ENCODE measurements around the gene NAPEPLD. TPM values are rescaled to one million over a fixed set of nuclear protein-coding genes. Genes with fewer than 3 reads are reported as not detected.
"Not testable (repeated sequence)": the region's sequence is repeated elsewhere in the genome, so short reads cannot be mapped to it uniquely, and the experiment has no call there.

The NAPEPLD gene
- 6.5 TPM for polyA plus RNA-seq (2013, experiment 1 of 2)
- 7.3 TPM for polyA plus RNA-seq (2013, experiment 2 of 2)

GRCh38 chr7:103148994-103149807 lies at the start of gene NAPEPLD:
NAPEPLD (minus strand) TSS chr7:103149099; CDS start chr7:103128776, 20,323 bp downstream.
- Histone ChIP-seq H3K27me3 (ENCODE audit: control insufficient read depth in 3 of 3, insufficient read depth in 3 of 3, low read depth in 1 of 3, low read length in 3 of 3) (no peaks in the 10 kb centered on the region), H3K4ac (ENCODE audit: low read length) (no peak within 1 kb of the TSS), H3K79me1 (ENCODE audit: low read depth, low read length) (no peaks in the 10 kb centered on the region), H3K9me3 (replicated peaks in 1 of 2; ENCODE audit: control insufficient read depth in 2 of 2, insufficient read depth in 1 of 2, low read depth in 1 of 2, low read length in 2 of 2) (no peaks in the 10 kb centered on the region), H2BK12ac (ENCODE audit: low read length) (no peak within 1 kb of the TSS), H3K4me2 (ENCODE audit: insufficient read depth, low read length, poor library complexity, severe bottlenecking) (peak within 1 kb of the TSS; percentile 56), H2AFZ (ENCODE audit: low read length) (peak within 1 kb of the TSS; percentile 96), H3K27ac (replicated peaks; ENCODE audit: low read length) (peak within 1 kb of the TSS; percentile 97), H3K36me3 (replicated peaks in 1 of 2; ENCODE audit: control insufficient read depth in 2 of 2, insufficient read depth in 2 of 2, low read length in 2 of 2) (no peaks in the 10 kb centered on the region), H2BK120ac (ENCODE audit: low read depth, low read length) (no peak within 1 kb of the TSS), H3K4me1 (ENCODE audit: control insufficient read depth in 2 of 2, insufficient read depth in 1 of 2, low read depth in 1 of 2, low read length in 2 of 2) (peaks cover 4 to 7% of the 10 kb centered on the region in 2 donors), H4K8ac (ENCODE audit: low read depth, low read length) (no peak within 1 kb of the TSS), H2BK5ac (ENCODE audit: low read length) (peak within 1 kb of the TSS; percentile 76), H2AK5ac (ENCODE audit: low read depth, low read length) (no peak within 1 kb of the TSS), H3K9ac (ENCODE audit: low read depth, low read length, poor library complexity) (peak within 1 kb of the TSS; percentile 91), H3K14ac (ENCODE audit: low read length) (peak within 1 kb of the TSS; percentile 25), H4K91ac (ENCODE audit: low read depth, low read length, poor library complexity) (no peak within 1 kb of the TSS), H2BK15ac (ENCODE audit: low read length) (peak within 1 kb of the TSS; percentile 39), H3K18ac (ENCODE audit: low read length) (peak within 1 kb of the TSS; percentile 99), H3K4me3 (ENCODE audit: low read length in 2 of 2) (peak within 1 kb of the TSS; percentile 59 to 88), H3K23ac (ENCODE audit: low read depth, low read length, poor library complexity) (peak within 1 kb of the TSS; percentile 29)
- no CpG with 5 or more reads among the region's 82 CpGs for WGBS, 2 donors (ENCODE audit: extremely low coverage in 2 of 2, insufficient read length in 2 of 2, insufficient replicate concordance in 1 of 2)
- peak; percentile 74 for DNase-seq (ENCODE audit: low spot score)

DNA sequence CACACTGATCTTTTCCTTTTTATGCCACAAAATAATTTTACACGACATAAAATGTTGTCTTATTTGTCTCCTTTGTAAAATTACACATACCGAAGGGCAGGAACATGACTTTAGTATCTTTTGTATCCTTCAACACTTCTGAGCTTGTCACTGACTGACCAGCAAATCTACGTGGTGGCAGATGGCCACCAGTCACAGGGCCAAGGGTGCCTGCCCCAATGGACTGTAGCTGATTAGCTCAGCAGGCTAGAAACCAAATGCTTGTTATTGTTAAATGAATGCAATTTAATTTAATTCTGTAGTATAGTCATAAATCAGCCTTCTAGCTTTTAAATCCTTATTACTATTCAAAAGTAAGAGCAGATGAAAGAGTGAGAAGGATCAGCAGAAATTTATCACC lies 49.2 kb upstream of the NAPEPLD start:
- not testable (repeated sequence) for H3K18ac ChIP-seq (ENCODE audit: low read length); H4K8ac ChIP-seq (ENCODE audit: low read depth, low read length); H3K27ac ChIP-seq (replicated peaks; ENCODE audit: low read length); H2BK5ac ChIP-seq (ENCODE audit: low read length); H3K9ac ChIP-seq (ENCODE audit: low read depth, low read length, poor library complexity); H4K91ac ChIP-seq (ENCODE audit: low read depth, low read length, poor library complexity); H3K9me3 ChIP-seq (replicated peaks in 1 of 2; ENCODE audit: control insufficient read depth in 2 of 2, insufficient read depth in 1 of 2, low read depth in 1 of 2, low read length in 2 of 2); H2BK120ac ChIP-seq (ENCODE audit: low read depth, low read length); H2BK12ac ChIP-seq (ENCODE audit: low read length); H3K4me2 ChIP-seq (ENCODE audit: insufficient read depth, low read length, poor library complexity, severe bottlenecking); H3K79me1 ChIP-seq (ENCODE audit: low read depth, low read length); H2BK15ac ChIP-seq (ENCODE audit: low read length); H3K4me3 ChIP-seq (ENCODE audit: low read length in 2 of 2); H3K27me3 ChIP-seq (ENCODE audit: control insufficient read depth in 3 of 3, insufficient read depth in 3 of 3, low read depth in 1 of 3, low read length in 3 of 3); H3K36me3 ChIP-seq (replicated peaks in 1 of 2; ENCODE audit: control insufficient read depth in 2 of 2, insufficient read depth in 2 of 2, low read length in 2 of 2); H2AK5ac ChIP-seq (ENCODE audit: low read depth, low read length); H3K23ac ChIP-seq (ENCODE audit: low read depth, low read length, poor library complexity); H3K14ac ChIP-seq (ENCODE audit: low read length); DNase-seq (ENCODE audit: low spot score); H3K4ac ChIP-seq (ENCODE audit: low read length); H3K4me1 ChIP-seq (ENCODE audit: control insufficient read depth in 2 of 2, insufficient read depth in 1 of 2, low read depth in 1 of 2, low read length in 2 of 2); H2AFZ ChIP-seq (ENCODE audit: low read length)
- WGBS, 2 donors (ENCODE audit: extremely low coverage in 2 of 2, insufficient read length in 2 of 2, insufficient replicate concordance in 1 of 2): no CpG with 5 or more reads among the region's 3 CpGs

DNA sequence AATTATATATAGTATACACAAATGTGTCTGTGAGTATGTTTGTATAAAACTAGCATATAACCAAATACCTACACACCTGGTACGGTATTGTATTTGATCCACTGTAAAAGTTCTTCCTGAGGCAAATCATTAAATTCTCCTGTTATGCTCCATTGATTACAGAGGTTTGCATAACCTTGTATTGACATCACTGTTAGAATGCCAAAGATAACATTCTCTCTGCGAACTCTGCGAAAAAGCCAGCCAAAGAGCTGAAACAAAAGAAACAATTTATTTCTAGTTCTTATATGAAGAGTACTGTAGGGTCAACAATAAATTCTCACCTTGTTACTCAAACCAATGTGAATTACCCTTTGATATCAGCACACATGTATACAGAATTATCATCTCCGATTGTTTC lies 46.5 kb upstream of the NAPEPLD start:
- H2AK5ac ChIP-seq (ENCODE audit: low read depth, low read length); H4K91ac ChIP-seq (ENCODE audit: low read depth, low read length, poor library complexity); H2AFZ ChIP-seq (ENCODE audit: low read length); H3K4me3 ChIP-seq (ENCODE audit: low read length in 2 of 2); H3K23ac ChIP-seq (ENCODE audit: low read depth, low read length, poor library complexity); H3K9ac ChIP-seq (ENCODE audit: low read depth, low read length, poor library complexity); H3K14ac ChIP-seq (ENCODE audit: low read length); H3K79me1 ChIP-seq (ENCODE audit: low read depth, low read length); DNase-seq (ENCODE audit: low spot score); H2BK5ac ChIP-seq (ENCODE audit: low read length); H3K4me2 ChIP-seq (ENCODE audit: insufficient read depth, low read length, poor library complexity, severe bottlenecking); H3K27me3 ChIP-seq (ENCODE audit: control insufficient read depth in 3 of 3, insufficient read depth in 3 of 3, low read depth in 1 of 3, low read length in 3 of 3); H3K18ac ChIP-seq (ENCODE audit: low read length); H3K27ac ChIP-seq (replicated peaks; ENCODE audit: low read length); H3K4me1 ChIP-seq (ENCODE audit: control insufficient read depth in 2 of 2, insufficient read depth in 1 of 2, low read depth in 1 of 2, low read length in 2 of 2); H2BK12ac ChIP-seq (ENCODE audit: low read length); H2BK15ac ChIP-seq (ENCODE audit: low read length); H3K4ac ChIP-seq (ENCODE audit: low read length); H3K36me3 ChIP-seq (replicated peaks in 1 of 2; ENCODE audit: control insufficient read depth in 2 of 2, insufficient read depth in 2 of 2, low read length in 2 of 2); H3K9me3 ChIP-seq (replicated peaks in 1 of 2; ENCODE audit: control insufficient read depth in 2 of 2, insufficient read depth in 1 of 2, low read depth in 1 of 2, low read length in 2 of 2); H2BK120ac ChIP-seq (ENCODE audit: low read depth, low read length); H4K8ac ChIP-seq (ENCODE audit: low read depth, low read length): not testable (repeated sequence)
- WGBS, 2 donors (ENCODE audit: extremely low coverage in 2 of 2, insufficient read length in 2 of 2, insufficient replicate concordance in 1 of 2): no CpG with 5 or more reads among the region's 4 CpGs

GRCh38 chr7:103172415-103173146 lies 23.7 kb upstream of the NAPEPLD start:
- H3K4ac ChIP-seq (ENCODE audit: low read length); H3K9ac ChIP-seq (ENCODE audit: low read depth, low read length, poor library complexity); H2AK5ac ChIP-seq (ENCODE audit: low read depth, low read length); H3K14ac ChIP-seq (ENCODE audit: low read length); H2AFZ ChIP-seq (ENCODE audit: low read length); H2BK5ac ChIP-seq (ENCODE audit: low read length); H2BK120ac ChIP-seq (ENCODE audit: low read depth, low read length); H3K18ac ChIP-seq (ENCODE audit: low read length); DNase-seq (ENCODE audit: low spot score); H3K79me1 ChIP-seq (ENCODE audit: low read depth, low read length); H3K4me1 ChIP-seq (ENCODE audit: control insufficient read depth in 2 of 2, insufficient read depth in 1 of 2, low read depth in 1 of 2, low read length in 2 of 2); H4K91ac ChIP-seq (ENCODE audit: low read depth, low read length, poor library complexity); H2BK12ac ChIP-seq (ENCODE audit: low read length); H3K27me3 ChIP-seq (ENCODE audit: control insufficient read depth in 3 of 3, insufficient read depth in 3 of 3, low read depth in 1 of 3, low read length in 3 of 3); H3K4me2 ChIP-seq (ENCODE audit: insufficient read depth, low read length, poor library complexity, severe bottlenecking); H3K9me3 ChIP-seq (replicated peaks in 1 of 2; ENCODE audit: control insufficient read depth in 2 of 2, insufficient read depth in 1 of 2, low read depth in 1 of 2, low read length in 2 of 2); H3K23ac ChIP-seq (ENCODE audit: low read depth, low read length, poor library complexity); H3K36me3 ChIP-seq (replicated peaks in 1 of 2; ENCODE audit: control insufficient read depth in 2 of 2, insufficient read depth in 2 of 2, low read length in 2 of 2); H4K8ac ChIP-seq (ENCODE audit: low read depth, low read length); H3K4me3 ChIP-seq (ENCODE audit: low read length in 2 of 2); H2BK15ac ChIP-seq (ENCODE audit: low read length); H3K27ac ChIP-seq (replicated peaks; ENCODE audit: low read length): not testable (repeated sequence)
- no CpG with 5 or more reads among the region's 8 CpGs for WGBS, 2 donors (ENCODE audit: extremely low coverage in 2 of 2, insufficient read length in 2 of 2, insufficient replicate concordance in 1 of 2)
